Mesodermal cell (in vitro differentiated cells): ENCODE measurements around the gene DHRS4.
"Not testable (repeated sequence)": the region's sequence is repeated elsewhere in the genome, so short reads cannot be mapped to it uniquely, and the experiment has no call there.

Experiments used
- H3K27ac ChIP-seq: 2 replicates; pipeline ENCODE4 v1.7.0; 2013; ENCODE audit warnings: mild to moderate bottlenecking, low read depth, low read length, moderate library complexity; ENCODE audit not compliant: severe bottlenecking
- H3K36me3 ChIP-seq: 2 replicates; pipeline ENCODE4 v1.7.1; 2013; ENCODE audit warnings: mild to moderate bottlenecking, low read length, moderate library complexity; ENCODE audit not compliant: control insufficient read depth, insufficient read depth
- H3K4me1 ChIP-seq: one replicate; pipeline ENCODE4 v1.7.1; 2013; ENCODE audit warnings: mild to moderate bottlenecking, low read length; ENCODE audit not compliant: insufficient read depth, control insufficient read depth, poor library complexity, severe bottlenecking
- H3K4me3 ChIP-seq: 2 replicates; pipeline ENCODE4 v1.7.0; 2013; ENCODE audit warnings: low read length, control low read depth, mild to moderate bottlenecking; ENCODE audit not compliant: insufficient read depth, poor library complexity, severe bottlenecking; ENCODE audit errors: extremely low read depth
- H3K9me3 ChIP-seq: 2 replicates; pipeline ENCODE4 v1.7.1; 2013; ENCODE audit warnings: mild to moderate bottlenecking, low read length, moderate library complexity; ENCODE audit not compliant: control insufficient read depth
- WGBS, 2 experiments: methylation state at CpG; one replicate each; pipeline ENCODE4 v1.1.5; 2013; ENCODE audit warnings: missing lambda C conversion rate in 2 of 2; ENCODE audit not compliant: insufficient coverage in 2 of 2; 5-methylcytosine and 5-hydroxymethylcytosine counted together

Gene DHRS4

DNA sequence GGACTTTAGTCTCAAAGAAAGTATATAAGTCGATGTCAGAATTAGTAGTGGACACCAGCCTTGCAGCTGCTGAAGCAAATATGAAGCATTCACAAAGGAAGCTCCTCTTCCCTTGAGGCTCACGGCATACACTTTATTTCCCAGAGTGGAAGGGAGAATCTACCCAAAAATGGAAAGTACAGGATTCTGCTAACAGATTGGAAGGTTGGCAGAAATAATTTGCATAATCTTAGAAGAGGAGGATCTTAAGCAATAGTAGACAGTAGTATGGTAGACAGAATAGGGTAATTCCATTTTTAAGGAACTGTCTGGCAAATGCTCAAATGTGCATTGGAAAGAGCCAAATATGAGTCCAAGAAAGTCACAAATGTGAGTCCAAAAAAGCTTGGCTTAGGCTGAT lies 2.2 kb downstream of the DHRS4 start:
- not testable (repeated sequence) for H3K27ac ChIP-seq, H3K36me3 ChIP-seq, H3K4me3 ChIP-seq, H3K9me3 ChIP-seq, H3K4me1 ChIP-seq
- WGBS, 2 experiments, result 100% methylated on average over 1 of the region's 2 CpGs; no CpG with 5 or more reads in 1 of the 2 experiments

DNA sequence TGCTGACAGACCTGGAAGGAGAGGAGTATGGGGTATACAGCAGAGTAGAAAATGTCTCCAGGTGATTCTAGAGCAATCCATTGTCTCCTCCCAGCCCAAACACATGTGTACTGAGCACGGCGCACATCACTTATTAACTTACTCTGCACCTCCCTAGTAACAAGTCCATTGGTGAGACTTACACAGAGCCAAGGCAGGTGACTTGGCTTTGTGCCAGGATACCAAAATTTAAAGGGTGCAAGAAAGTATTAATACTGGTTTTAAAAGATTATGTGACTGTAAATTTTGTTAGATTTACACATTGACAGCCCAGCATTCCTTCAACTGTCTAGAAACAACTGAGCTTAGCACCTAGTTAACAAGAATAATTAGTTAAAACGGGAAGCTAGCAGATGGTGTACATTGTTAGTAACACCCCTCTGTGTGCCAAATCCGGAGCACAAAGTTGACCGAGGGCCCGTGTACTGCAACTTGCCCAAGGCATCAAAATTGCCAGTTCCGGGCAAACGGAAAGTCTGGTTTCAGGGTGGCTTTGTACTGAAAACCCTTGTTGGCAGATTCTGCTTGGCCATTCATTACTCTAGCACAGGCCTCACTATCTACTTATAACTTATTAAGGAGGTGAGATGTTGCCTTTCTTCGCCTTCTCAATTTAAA lies 4.5 kb downstream of the DHRS4 start:
- not testable (repeated sequence) for H3K36me3 ChIP-seq, H3K4me1 ChIP-seq, H3K9me3 ChIP-seq, H3K4me3 ChIP-seq, H3K27ac ChIP-seq
- WGBS, 2 experiments, result 93 to 100% methylated on average over 5 to 6 of the region's 9 CpGs

DNA sequence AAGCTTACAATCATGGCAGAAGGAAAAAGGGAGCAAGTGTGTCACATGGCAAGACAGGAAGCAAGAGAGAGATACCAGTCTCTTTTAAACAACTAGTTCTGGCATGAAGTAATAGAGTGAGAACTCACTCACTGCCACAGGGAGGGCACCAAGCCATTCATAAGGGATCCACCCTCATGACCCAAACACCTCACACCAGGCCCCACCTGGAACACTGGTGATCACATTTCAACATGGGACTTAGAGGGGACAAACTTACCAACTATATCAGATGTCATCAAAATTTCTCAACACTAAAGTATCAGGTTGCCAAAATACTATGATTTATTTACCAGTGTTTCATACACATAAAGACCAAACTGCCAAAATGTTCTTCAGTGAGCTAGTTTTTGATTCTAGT lies 7.3 kb downstream of the DHRS4 start:
- H3K9me3 ChIP-seq, H3K27ac ChIP-seq, H3K4me1 ChIP-seq, H3K36me3 ChIP-seq, H3K4me3 ChIP-seq: not testable (repeated sequence)

DNA sequence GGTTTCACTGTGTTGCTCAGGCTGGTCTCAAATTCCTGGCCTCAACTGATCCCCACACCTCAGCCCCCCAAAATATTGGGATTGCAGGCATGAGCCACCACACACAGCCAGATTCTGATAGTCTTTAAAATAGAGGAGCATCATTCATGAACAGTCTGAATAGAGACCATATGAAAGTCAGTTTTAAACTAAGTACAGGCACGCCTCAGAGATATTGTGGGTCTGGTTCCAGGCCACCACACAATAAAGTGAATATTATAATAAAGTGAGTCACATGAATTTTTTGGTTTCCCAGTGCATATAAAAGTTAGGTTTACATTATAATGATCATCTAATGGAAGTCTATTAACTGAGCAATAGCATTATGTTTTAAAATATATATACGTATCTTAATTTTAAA lies 8.1 kb downstream of the DHRS4 start:
- H3K36me3 ChIP-seq, H3K4me1 ChIP-seq, H3K27ac ChIP-seq, H3K9me3 ChIP-seq, H3K4me3 ChIP-seq: not testable (repeated sequence)
- WGBS, 2 experiments, result no CpG with 5 or more reads among the region's 2 CpGs

DNA sequence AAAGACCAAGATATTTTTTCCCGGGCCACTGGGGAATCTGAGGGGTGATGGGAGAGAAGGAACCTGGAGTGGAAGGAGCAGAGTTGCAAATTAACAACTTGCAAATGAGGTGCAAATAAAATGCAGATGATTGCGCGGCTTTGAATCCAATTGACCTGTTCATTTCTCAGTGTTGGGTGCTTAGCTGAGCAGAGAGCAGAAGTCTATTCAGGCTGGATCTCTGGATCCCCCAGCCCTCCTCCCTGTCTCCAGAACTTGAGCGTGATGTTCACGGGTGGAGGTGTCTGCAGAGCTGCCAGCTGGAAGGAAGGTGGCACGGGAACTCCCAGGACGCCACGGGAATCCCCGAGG lies 15.5 kb downstream of the DHRS4 start:
- H3K27ac ChIP-seq, H3K4me3 ChIP-seq, H3K36me3 ChIP-seq, H3K4me1 ChIP-seq, H3K9me3 ChIP-seq: not testable (repeated sequence)
- no CpG with 5 or more reads among the region's 9 CpGs for WGBS, 2 experiments

DNA sequence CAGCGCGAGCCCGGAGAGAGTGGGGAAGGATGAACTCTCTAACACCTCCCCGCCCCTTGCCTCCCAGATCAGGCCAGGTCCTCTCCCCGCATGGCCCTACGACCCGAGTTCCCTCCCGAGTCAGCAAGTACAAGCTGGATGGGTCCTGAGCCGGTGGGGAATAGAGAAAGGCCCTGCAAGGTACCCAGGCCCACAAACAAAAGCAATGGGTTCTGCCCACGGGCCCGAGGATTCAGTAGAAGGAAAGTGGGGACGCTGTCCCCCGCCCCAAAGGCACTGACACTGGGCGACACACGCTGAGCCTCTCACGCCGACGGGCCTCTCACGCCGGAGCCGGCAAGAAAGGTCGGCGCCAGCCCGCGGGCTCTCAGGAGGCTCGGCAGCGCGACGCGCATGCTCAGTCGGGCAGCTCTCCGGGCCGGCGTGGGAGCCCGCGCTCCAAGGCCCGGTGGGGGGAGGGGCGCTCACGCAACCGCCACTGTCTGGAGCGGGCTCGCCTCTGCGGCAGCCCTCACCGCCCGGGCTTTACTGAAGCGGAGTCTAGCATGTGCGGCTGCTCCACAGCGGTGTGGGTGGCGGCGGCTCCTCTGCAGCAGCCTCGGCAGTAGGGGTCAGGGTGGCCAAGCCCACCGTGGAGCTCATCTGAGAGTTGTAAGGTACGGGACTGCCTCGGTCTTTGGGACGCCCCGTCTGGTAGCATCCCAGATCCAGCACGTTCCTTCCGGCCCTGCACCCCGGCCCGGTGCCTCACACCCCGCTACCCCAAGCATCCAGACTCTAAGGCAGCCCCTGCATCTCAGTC lies 16.1 kb downstream of the DHRS4 start:
- H3K36me3 ChIP-seq, H3K4me1 ChIP-seq, H3K27ac ChIP-seq, H3K9me3 ChIP-seq: not testable (repeated sequence)
- WGBS, 2 experiments, result 30 to 33% methylated on average over 20 to 43 of the region's 61 CpGs
- peak overlapping the region; percentile 11 for H3K4me3 ChIP-seq

GRCh38 chr14:23970283-23970659 lies 16.7 kb downstream of the DHRS4 start:
- H3K27ac ChIP-seq, H3K36me3 ChIP-seq, H3K9me3 ChIP-seq, H3K4me1 ChIP-seq, H3K4me3 ChIP-seq: not testable (repeated sequence)
- 90 to 100% methylated on average over 2 to 7 of the region's 15 CpGs for WGBS, 2 experiments

- H3K9me3 ChIP-seq, H3K27ac ChIP-seq, H3K36me3 ChIP-seq, H3K4me1 ChIP-seq, H3K4me3 ChIP-seq: not testable (repeated sequence)
- 66 to 72% methylated on average over 3 to 6 of the region's 8 CpGs for WGBS, 2 experiments
Measured at GRCh38 chr14:23973178-23973577, 19.6 kb downstream of the DHRS4 start.

- H3K4me1 ChIP-seq, H3K36me3 ChIP-seq, H3K9me3 ChIP-seq, H3K27ac ChIP-seq, H3K4me3 ChIP-seq: not testable (repeated sequence)
Measured at GRCh38 chr14:23974041-23974440, 20.5 kb downstream of the DHRS4 start.

DNA sequence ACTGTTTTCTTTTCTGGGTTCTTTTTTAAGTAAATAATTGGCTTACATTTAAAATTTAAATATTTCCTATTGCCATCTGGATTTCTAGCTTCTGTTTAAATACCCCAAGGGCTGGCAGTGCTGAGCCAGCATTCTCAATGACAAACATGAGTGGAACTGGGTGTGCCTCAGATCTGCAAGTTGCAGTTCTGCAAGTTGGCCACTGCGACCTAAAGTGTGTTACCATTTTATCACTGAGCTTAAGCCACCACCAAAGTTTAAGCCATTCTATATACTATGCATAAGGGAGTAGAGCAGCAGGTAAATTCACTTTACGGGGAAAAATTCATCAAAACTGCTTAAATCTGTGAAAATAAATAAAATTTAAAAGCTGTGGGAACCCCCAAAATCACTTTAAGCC lies 23.6 kb downstream of the DHRS4 start:
- no CpG with 5 or more reads among the region's 2 CpGs for WGBS, 2 experiments
- H3K36me3 ChIP-seq, H3K27ac ChIP-seq, H3K4me3 ChIP-seq, H3K9me3 ChIP-seq, H3K4me1 ChIP-seq: not testable (repeated sequence)

GRCh38 chr14:23981951-23982813 lies 28.6 kb downstream of the DHRS4 start:
- not testable (repeated sequence) for H3K27ac ChIP-seq, H3K4me3 ChIP-seq, H3K9me3 ChIP-seq, H3K4me1 ChIP-seq, H3K36me3 ChIP-seq
- 79 to 82% methylated on average over 4 to 5 of the region's 10 CpGs for WGBS, 2 experiments
